Mesenchymal stem cell (in vitro differentiated cells and primary cell): Measurements from ENCODE around the gene DMRTA1.

Experiments used
- DNase-seq: peaks from one replicate; pipeline ENCODE4 v3.0.0-alpha.2; 2013
- H2AFZ ChIP-seq: one replicate; pipeline ENCODE4 v1.6.1; 2013; ENCODE audit warnings: low read depth, mild to moderate bottlenecking, control low read depth, inconsistent platforms, low read length, moderate library complexity
- H2AK5ac ChIP-seq: 2 replicates; pipeline ENCODE4 v1.6.1; 2013; ENCODE audit warnings: low read length, moderate library complexity, mild to moderate bottlenecking, inconsistent platforms; ENCODE audit not compliant: severe bottlenecking
- H2BK120ac ChIP-seq: one replicate; pipeline ENCODE4 v1.6.1; 2013; ENCODE audit warnings: low read depth, mild to moderate bottlenecking, inconsistent platforms, low read length, moderate library complexity
- H2BK12ac ChIP-seq, 2 experiments: one replicate each; pipeline ENCODE4 v1.6.1; 2013; ENCODE audit warnings: inconsistent platforms in 2 of 2, low read length in 2 of 2, mild to moderate bottlenecking in 2 of 2, moderate library complexity in 2 of 2, control low read depth in 1 of 2
- H2BK15ac ChIP-seq: one replicate; pipeline ENCODE4 v1.6.1; 2013; ENCODE audit warnings: mild to moderate bottlenecking, low read depth, inconsistent platforms; ENCODE audit not compliant: poor library complexity, severe bottlenecking
- H2BK5ac ChIP-seq: 2 replicates; pipeline ENCODE4 v1.6.1; 2013; ENCODE audit warnings: low read depth, mild to moderate bottlenecking, low read length, control low read depth, inconsistent platforms; ENCODE audit not compliant: poor library complexity, severe bottlenecking
- H3K14ac ChIP-seq, 2 experiments: one replicate each; pipeline ENCODE4 v1.6.1; 2013; ENCODE audit warnings: inconsistent platforms in 2 of 2, low read length in 2 of 2, control low read depth in 1 of 2, mild to moderate bottlenecking in 1 of 2, moderate library complexity in 1 of 2
- H3K18ac ChIP-seq, 2 experiments: one replicate each; pipeline ENCODE4 v1.6.1; 2013; ENCODE audit warnings: inconsistent platforms in 2 of 2, low read length in 2 of 2, control low read depth in 1 of 2, low read depth in 1 of 2, mild to moderate bottlenecking in 1 of 2
- H3K23ac ChIP-seq, 2 experiments: one replicate each; pipeline ENCODE4 v1.6.1; 2013; ENCODE audit warnings: inconsistent platforms in 2 of 2, low read length in 2 of 2, mild to moderate bottlenecking in 2 of 2, moderate library complexity in 2 of 2, control low read depth in 1 of 2
- H3K27ac ChIP-seq: 2 replicates; pipeline ENCODE4 v1.5.1; 2013; ENCODE audit warnings: mild to moderate bottlenecking, moderate library complexity, low read length, control low read depth, inconsistent platforms; ENCODE audit not compliant: poor library complexity, severe bottlenecking
- H3K27me3 ChIP-seq, 2 experiments: 2 replicates each; pipeline versions ENCODE4 v1.6.1 to v1.7.0; 2013; ENCODE audit warnings: low read length in 2 of 2, mild to moderate bottlenecking in 2 of 2, moderate library complexity in 2 of 2, control low read depth in 1 of 2, inconsistent platforms in 1 of 2; ENCODE audit not compliant: control insufficient read depth in 1 of 2, insufficient read depth in 1 of 2
- H3K36me3 ChIP-seq, 2 experiments: 2 replicates each; pipeline versions ENCODE4 v1.6.1 to v1.7.0; 2013; ENCODE audit warnings: low read length in 2 of 2, control low read depth in 1 of 2, inconsistent platforms in 1 of 2, low read depth in 1 of 2, mild to moderate bottlenecking in 1 of 2; ENCODE audit not compliant: insufficient read depth in 2 of 2, control insufficient read depth in 1 of 2
- H3K4ac ChIP-seq, 2 experiments: one replicate each; pipeline ENCODE4 v1.6.1; 2013; ENCODE audit warnings: inconsistent platforms in 2 of 2, low read length in 2 of 2, mild to moderate bottlenecking in 2 of 2, moderate library complexity in 2 of 2, control low read depth in 1 of 2, low read depth in 1 of 2
- H3K4me1 ChIP-seq: 2 replicates; pipeline ENCODE4 v1.6.1; 2013; ENCODE audit warnings: low read depth, low read length, control low read depth; ENCODE audit not compliant: control insufficient read depth, insufficient read depth
- H3K4me2 ChIP-seq: 2 replicates; pipeline ENCODE4 v1.6.1; 2013; ENCODE audit warnings: low read length, mild to moderate bottlenecking, inconsistent platforms; ENCODE audit not compliant: poor library complexity, severe bottlenecking
- H3K4me3 ChIP-seq, 2 experiments: 2 replicates each; pipeline versions ENCODE4 v1.5.1 to v1.7.0; 2013; ENCODE audit warnings: low read length in 2 of 2, mild to moderate bottlenecking in 2 of 2, control low read depth in 1 of 2, low read depth in 1 of 2; ENCODE audit not compliant: insufficient read depth in 1 of 2
- H3K79me1 ChIP-seq: replicated peaks from 2 replicates; pipeline ENCODE4 v1.6.1; 2013; ENCODE audit warnings: mild to moderate bottlenecking, control low read depth, low read length, inconsistent platforms; ENCODE audit not compliant: poor library complexity, severe bottlenecking
- H3K9ac ChIP-seq: 2 replicates; pipeline ENCODE4 v1.7.0; 2013; ENCODE audit warnings: mild to moderate bottlenecking, low read length, moderate library complexity
- H3K9me3 ChIP-seq: 2 replicates; pipeline ENCODE4 v1.7.0; 2013; ENCODE audit warnings: mild to moderate bottlenecking, low read length; ENCODE audit not compliant: control insufficient read depth
- H4K8ac ChIP-seq: one replicate; pipeline ENCODE4 v1.6.1; 2013; ENCODE audit warnings: inconsistent platforms, mild to moderate bottlenecking, low read length, moderate library complexity
- H4K91ac ChIP-seq: one replicate; pipeline ENCODE4 v1.6.1; 2013; ENCODE audit warnings: mild to moderate bottlenecking, low read length, inconsistent platforms
- WGBS: methylation state at CpG from one replicate; pipeline ENCODE4 v1.1.7; 2013; ENCODE audit warnings: mixed read lengths; 5-methylcytosine and 5-hydroxymethylcytosine counted together

DMRTA1 gene

DNA sequence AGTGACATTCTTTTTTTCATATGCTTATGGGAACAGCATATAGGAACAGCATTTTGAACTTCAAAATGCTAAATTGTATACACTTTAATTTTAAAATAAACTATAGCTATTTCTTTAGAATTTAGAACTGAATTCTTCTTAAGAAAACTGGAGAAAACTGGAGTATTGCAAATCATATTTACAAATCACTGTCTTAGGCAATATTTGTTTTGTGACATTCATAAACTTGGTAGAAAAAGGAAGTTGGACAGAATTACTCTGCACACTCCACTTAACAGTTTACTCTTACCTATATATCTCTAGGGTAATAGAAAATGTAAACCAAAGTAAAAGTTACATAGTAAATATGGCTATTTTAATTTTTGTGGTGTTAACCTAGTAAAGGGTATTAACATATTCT lies 3.1 kb downstream of the DMRTA1 start:
- no peak overlapping the region for H3K4ac ChIP-seq
- no peak overlapping the region for H2AK5ac ChIP-seq
- H3K27ac ChIP-seq, result no peak overlapping the region
- DNase-seq, result no peak
- H2BK120ac ChIP-seq, result no peak overlapping the region
- H3K23ac ChIP-seq, result no peak overlapping the region
- H3K9ac ChIP-seq, result no peak overlapping the region
- H4K8ac ChIP-seq, result no peak overlapping the region
- peaks cover 8% of the 10 kb centered on the region for H3K79me1 ChIP-seq
- no peak overlapping the region for H3K18ac ChIP-seq
- H3K14ac ChIP-seq, result no peak overlapping the region
- H3K27me3 ChIP-seq, result peaks cover 0 to 34% of the 10 kb centered on the region in 2 experiments
- no peak overlapping the region for H2BK12ac ChIP-seq
- no peak overlapping the region for H2AFZ ChIP-seq
- H4K91ac ChIP-seq, result no peak overlapping the region
- H2BK15ac ChIP-seq, result no peak overlapping the region
- H2BK5ac ChIP-seq, result no peak overlapping the region
- peaks cover 0 to 3% of the 10 kb centered on the region in 2 experiments for H3K36me3 ChIP-seq
- peaks cover 2% of the 10 kb centered on the region for H3K4me1 ChIP-seq
- no peak overlapping the region for H3K4me3 ChIP-seq
- no peaks in the 10 kb centered on the region for H3K9me3 ChIP-seq
- no peak overlapping the region for H3K4me2 ChIP-seq

DNA sequence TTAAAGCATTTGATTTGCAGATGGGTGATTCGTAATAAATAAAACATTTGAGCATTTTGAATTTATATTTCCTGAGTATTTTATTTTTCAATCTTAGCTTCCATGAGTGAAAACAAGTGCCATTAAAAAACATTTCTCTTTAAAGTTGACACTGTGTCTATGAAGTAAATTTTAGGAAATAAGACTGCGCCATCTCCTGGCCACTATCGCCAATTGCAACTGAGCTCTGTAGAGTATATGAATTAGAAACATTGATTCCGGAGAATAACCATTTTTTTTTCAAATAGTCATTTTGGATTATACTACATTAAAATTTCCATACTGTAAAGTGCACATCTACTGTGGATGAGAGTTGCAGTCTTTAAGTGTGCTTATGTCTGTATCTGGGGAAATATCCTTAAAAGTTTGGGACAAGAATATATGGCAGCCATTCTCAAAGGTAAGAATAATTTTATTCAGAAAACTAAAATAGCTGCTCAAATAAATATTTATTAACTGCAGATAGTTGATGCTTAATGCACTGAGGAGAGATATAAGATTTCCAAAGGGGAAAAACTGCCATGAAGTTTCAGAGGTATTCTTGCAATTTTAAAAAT lies 5.9 kb downstream of the DMRTA1 start:
- Histone ChIP-seq H3K36me3 (peaks cover 0 to 3% of the 10 kb centered on the region in 2 experiments), H4K91ac (no peak overlapping the region), H2BK12ac (no peak overlapping the region), H4K8ac (no peak overlapping the region), H3K4me1 (peaks cover 2% of the 10 kb centered on the region), H3K27me3 (peaks cover 0 to 21% of the 10 kb centered on the region in 2 experiments), H3K4ac (no peak overlapping the region), H3K27ac (no peak overlapping the region), H3K23ac (no peak overlapping the region), H3K14ac (no peak overlapping the region), H2BK5ac (no peak overlapping the region), H2BK15ac (no peak overlapping the region), H3K79me1 (peaks cover 18% of the 10 kb centered on the region), H3K9ac (peak overlapping the region; percentile 31), H2BK120ac (no peak overlapping the region), H2AFZ (no peak overlapping the region), H2AK5ac (no peak overlapping the region), H3K9me3 (no peaks in the 10 kb centered on the region), H3K18ac (no peak overlapping the region), H3K4me2 (no peak overlapping the region), H3K4me3 (no peak overlapping the region)
- peak; percentile 47 for DNase-seq
- no CpG with 5 or more reads among the region's 4 CpGs for WGBS

DNA sequence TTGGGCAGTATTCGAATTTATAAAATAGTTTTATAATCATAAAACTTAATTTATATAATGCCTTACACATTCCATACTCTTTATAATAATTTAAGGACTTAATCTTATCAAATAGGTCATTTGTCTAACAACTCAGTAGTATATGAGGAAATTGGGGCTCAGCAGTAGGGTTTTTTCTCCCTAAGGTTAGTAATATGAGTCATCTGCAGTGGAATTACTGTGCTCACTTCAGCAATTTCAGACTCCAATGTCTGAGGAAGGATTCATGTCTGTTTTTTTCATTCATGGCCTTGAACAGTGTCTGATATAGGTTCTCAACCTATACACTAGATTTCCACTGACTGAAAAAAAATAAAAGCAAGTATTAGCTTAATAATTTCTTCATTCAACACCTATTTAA lies 7.4 kb downstream of the DMRTA1 start:
- no peak overlapping the region for H2BK5ac ChIP-seq
- peak; percentile 3 for DNase-seq
- no peak overlapping the region for H2AK5ac ChIP-seq
- no peak overlapping the region for H4K91ac ChIP-seq
- H3K9me3 ChIP-seq, result no peaks in the 10 kb centered on the region
- H3K4me1 ChIP-seq, result no peaks in the 10 kb centered on the region
- H2BK12ac ChIP-seq, result no peak overlapping the region
- H2AFZ ChIP-seq, result no peak overlapping the region
- H2BK15ac ChIP-seq, result no peak overlapping the region
- peaks cover 0 to 18% of the 10 kb centered on the region in 2 experiments for H3K27me3 ChIP-seq
- peaks cover 0 to 3% of the 10 kb centered on the region in 2 experiments for H3K36me3 ChIP-seq
- WGBS, result no CpG with 5 or more reads among the region's 1 CpG
- no peak overlapping the region for H3K4me3 ChIP-seq
- no peak overlapping the region for H3K23ac ChIP-seq
- no peak overlapping the region for H3K18ac ChIP-seq
- H4K8ac ChIP-seq, result no peak overlapping the region
- H3K4ac ChIP-seq, result no peak overlapping the region
- H3K27ac ChIP-seq, result no peak overlapping the region
- H3K79me1 ChIP-seq, result peaks cover 19% of the 10 kb centered on the region
- H3K4me2 ChIP-seq, result no peak overlapping the region
- no peak overlapping the region for H2BK120ac ChIP-seq
- H3K14ac ChIP-seq, result no peak overlapping the region
- H3K9ac ChIP-seq, result no peak overlapping the region

DNA sequence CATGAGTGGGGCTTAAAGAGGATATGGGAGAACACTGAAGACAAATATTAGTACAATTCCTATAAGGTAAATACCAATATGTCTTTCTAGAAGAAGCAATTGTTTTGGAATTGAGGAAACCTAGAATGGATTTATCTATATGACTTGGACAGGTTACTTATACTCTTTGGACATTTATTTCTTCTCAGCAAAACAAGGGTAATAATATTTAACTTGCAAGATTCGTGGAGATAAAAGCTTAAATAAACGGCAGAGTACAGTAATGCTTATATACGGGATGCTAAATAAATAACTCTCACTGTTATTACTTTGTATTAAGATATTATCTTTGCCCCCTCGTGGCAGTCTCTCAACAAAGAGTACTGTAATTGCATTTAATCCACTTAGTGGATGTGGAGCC lies 8.6 kb downstream of the DMRTA1 start:
- Histone ChIP-seq H3K4me3 (no peak overlapping the region), H3K27ac (no peak overlapping the region), H2BK12ac (no peak overlapping the region), H4K8ac (no peak overlapping the region), H3K18ac (no peak overlapping the region), H2BK15ac (no peak overlapping the region), H3K9me3 (no peaks in the 10 kb centered on the region), H3K9ac (no peak overlapping the region), H2BK120ac (no peak overlapping the region), H3K4me1 (no peaks in the 10 kb centered on the region), H4K91ac (no peak overlapping the region), H2BK5ac (no peak overlapping the region), H3K79me1 (peaks cover 19% of the 10 kb centered on the region), H3K23ac (no peak overlapping the region), H3K14ac (no peak overlapping the region), H3K4me2 (no peak overlapping the region), H3K36me3 (peaks cover 0 to 3% of the 10 kb centered on the region in 2 experiments), H2AFZ (no peak overlapping the region), H3K4ac (no peak overlapping the region), H2AK5ac (no peak overlapping the region), H3K27me3 (peaks cover 0 to 18% of the 10 kb centered on the region in 2 experiments)
- DNase-seq, result no peak
- WGBS, result 25% methylated on average over 1 of the region's 4 CpGs
